Suppressor macrophage treated with lipopolysaccharide for 4 hours (primary cell): ENCODE results near the gene TMEM101.
"Not testable (repeated sequence)": the region's sequence is repeated elsewhere in the genome, so short reads cannot be mapped to it uniquely, and the experiment has no call there.

Experiments used
- DNase-seq: peaks from one replicate; pipeline ENCODE4 v3.0.0-alpha.2; 2020

TMEM101 gene

DNA sequence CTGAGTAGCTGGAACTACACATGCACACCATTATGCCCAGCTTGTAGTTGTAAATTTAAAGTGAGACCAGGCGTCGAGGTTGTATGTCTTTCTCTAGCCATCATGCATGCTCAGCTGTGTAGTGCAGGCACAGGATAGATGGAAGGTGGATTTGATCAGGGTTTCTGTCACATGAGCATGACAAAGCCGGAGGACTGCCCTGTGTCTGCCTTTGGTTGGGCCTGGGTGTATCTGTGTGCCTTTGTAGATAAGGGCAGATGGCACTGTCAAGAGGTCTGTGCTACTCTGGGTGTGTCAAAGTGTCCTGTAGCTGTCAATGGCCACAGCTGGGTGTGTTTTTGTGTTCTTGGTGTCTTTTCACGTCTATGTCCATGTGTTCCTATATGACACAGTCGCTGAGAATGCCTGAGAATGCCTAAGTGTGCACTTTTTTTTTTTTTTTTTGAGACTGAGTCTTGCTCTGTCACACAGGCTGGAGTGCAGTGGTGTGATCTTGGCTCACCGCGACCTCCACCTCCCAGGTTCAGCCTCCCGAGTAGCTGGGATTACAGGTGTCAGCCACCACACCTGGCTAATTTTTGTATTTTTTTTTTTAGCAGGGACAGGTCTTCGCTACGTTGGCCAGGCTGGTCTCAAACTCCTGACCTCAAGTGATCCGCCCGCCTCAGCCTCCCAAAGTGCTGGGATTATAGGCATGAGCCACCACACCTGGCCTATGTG lies 14.5 kb downstream of the TMEM101 start:
- no peak for DNase-seq

DNA sequence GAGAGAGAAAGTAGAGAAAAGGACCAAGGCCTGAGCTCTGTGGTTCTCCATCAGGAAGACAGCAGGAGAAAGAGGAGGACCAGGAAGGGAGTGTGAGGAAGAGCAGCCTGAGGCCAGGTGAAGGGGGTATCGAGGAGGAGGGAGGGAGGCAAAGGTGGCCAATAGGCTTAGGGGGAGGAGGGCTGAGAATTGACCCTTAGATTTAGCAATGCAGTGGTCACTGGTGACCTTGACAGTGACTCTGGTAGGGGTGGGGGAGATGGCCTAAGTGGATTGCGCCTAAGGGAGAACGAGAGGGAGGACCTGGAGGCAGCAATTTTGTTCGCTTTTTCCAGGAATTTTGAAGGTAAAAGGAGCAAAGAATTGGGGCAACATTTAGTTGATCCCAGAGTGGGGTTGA lies 15.7 kb downstream of the TMEM101 start:
- DNase-seq: no peak

- DNase-seq: peak; percentile 64
Measured at GRCh38 chr17:43998552-43998951, 16.2 kb downstream of the TMEM101 start.

DNA sequence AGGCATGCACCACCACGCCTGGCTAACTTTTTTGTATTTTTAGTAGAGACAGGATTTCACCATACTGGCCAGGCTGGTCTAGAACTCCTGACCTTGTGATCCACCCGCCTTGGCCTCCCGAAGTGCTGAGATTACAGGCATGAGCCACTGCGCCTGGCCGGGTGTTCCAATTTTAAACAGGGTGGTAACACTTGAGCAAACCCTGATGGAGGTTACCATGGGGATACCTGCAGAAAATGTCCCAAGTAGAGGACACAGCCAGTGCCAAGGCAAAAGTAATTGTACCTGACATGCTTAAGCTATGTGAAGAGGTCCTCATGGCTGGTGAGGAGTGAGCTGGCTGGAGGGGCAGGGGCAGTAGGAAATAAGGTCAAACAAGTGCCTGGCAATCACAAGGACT lies 17.6 kb downstream of the TMEM101 start:
- not testable (repeated sequence) for DNase-seq

- DNase-seq: no peak
Measured at GRCh38 chr17:43995150-43995471, 19.7 kb downstream of the TMEM101 start.

- peak; percentile 76 for DNase-seq
Measured at GRCh38 chr17:43994272-43995149, 20.3 kb downstream of the TMEM101 start.

DNA sequence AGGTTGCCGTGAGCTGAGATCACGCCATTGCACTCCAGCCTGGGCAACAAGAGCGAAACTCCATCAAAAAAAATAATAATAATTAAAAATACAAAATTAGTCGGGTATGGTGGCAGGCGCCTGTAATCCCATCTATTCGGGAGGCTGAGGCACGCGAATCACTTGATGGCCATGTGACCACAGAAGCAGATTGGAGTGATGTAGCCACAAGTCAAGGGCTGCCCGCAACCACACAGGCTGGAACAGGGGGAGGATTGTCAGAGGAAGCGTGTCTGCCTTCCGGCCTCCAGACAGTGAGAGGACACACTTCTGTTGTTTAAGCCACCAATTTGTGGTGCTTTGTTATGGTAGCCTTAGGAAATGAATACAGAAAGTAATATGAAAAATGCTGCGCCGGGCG lies 22.1 kb downstream of the TMEM101 start:
- no peak for DNase-seq

DNA sequence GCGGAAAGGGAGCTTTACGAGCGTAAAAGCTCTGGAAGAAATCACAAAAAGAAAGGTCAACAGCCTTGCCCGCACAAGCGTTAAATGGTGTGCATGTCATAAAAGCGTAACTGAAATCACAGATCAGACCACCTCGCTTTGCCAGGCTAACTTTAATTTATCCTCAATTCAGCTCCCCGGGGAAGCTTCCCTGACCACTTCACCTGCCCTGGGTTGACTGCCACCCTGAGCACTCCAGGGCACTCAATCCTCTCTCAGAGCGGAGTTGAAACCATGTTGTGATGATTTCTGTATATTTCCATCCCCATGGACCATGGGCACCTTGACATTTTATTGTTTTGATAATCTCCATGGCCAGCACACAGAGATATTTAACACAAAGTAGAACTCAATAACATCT lies 26.5 kb downstream of the TMEM101 start:
- DNase-seq: no peak

GRCh38 chr17:43987131-43988021 lies 27.4 kb downstream of the TMEM101 start:
- no peak for DNase-seq

DNA sequence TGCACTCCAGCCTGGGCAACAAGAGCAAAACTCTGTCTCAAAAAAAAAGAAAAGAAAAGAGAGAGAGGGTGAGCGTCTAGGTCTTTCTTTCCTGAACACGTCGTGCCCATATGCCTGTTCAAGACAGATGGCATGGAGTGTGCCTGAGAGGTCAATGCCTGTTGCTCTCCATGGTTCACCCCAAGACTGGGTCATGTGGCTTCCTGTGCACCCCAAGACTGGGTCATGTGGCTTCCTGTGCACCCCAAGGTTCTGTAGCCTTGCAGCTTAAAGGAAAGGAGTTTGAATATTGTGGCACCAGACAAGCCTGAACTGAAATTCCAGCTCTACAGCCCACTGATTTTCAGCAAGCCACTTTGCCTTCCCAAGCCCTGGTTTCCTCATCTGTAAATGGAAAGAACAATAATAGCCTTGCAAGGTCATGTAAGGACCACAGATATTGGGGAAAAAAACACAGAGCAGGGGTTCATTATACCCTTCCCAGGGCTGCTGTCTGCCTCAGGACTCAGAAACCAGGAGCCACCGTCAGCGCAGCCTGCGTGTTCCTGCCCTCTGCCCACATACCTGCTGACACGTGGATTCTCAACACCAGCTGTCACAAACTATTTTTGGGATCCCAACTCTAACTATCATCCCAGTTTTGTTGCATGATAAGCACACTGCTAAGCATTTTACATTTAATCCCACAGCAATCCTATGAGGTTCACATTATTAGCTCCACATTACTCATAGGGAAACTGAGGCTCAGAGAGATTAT lies 28.4 kb downstream of the TMEM101 start:
- no peak for DNase-seq

GRCh38 chr17:43984521-43984920 lies 30.2 kb downstream of the TMEM101 start:
- no peak for DNase-seq

- no peak for DNase-seq
Measured at GRCh38 chr17:43983515-43984411, 31.0 kb downstream of the TMEM101 start.

DNA sequence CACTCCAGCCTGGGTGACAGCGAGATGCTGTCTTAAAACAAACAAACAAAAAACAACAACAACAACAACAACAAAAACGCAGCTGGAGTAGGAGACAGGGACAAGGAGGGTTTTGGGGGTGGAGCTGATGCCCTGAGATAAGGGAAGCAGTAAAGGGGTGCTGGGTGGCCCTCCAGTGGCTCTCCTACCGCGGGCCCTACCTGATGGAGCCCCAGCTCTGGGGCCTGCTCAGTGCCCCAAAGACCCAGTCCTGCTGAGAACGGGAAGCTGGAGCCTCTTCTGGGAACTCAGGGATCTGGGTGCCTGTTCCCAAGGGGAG lies 31.6 kb downstream of the TMEM101 start:
- DNase-seq: no peak

DNA sequence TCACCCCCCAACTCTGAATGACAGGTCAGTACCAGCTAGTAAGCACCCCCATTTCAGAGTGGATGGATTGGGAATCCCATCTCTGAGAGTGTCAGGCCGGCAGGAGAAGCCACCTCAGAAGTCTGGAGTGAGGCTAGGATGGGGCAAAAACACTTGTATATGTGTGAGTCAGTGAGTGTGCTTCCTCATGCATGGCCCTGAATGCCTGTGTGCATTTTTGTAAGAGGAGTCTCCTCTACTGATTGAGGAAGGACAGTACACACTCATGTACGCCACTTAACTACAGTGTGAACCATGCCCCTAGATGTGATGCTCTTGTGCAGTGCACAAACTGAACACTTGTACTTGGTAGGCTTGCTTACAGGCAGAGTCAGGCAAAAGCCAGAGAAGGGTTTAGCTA lies 32.6 kb downstream of the TMEM101 start:
- DNase-seq: no peak

GRCh38 chr17:43979671-43980070 lies 35.1 kb downstream of the TMEM101 start:
- DNase-seq: no peak

DNA sequence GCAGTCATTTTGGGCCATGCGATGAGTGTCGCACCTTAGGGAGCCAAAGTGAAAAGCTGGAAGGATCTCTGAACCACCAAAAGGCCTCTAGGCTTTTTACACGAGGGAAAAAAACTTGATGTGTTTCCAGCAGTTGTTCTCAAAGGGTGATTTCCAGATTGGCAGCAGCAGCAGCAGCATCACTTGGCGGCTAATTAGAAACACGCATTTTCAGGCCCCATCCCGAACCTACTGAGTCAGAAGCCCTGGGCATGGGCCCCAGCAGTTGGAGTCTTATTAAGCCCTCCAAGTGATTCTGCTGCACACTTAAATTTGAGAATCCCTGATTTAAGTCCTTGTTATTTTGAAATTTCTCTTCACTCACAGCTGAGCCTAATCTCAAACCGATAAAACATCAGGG lies 35.8 kb downstream of the TMEM101 start:
- DNase-seq: no peak

DNA sequence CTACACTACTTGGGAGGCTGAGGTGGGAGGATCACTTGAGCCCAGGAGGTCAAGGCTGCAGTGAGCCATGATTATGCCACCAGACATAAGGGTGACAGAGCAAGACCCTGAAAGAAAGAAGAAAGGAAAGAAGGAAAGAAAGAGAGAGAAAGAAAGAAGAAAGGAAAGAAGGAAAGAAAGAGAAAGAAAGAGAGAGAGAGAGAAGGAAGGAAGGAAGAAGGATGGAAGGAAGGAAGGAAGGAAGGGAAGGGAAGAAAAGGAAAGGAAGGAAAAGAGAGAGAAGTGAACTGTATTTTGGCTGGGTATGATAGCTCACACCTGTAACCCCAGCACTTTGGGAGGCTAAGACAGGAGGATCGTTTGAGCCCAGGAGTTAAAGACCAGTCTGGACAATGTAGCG lies 36.7 kb downstream of the TMEM101 start:
- DNase-seq: no peak

- DNase-seq: no peak
Measured at GRCh38 chr17:43976963-43977837, 37.6 kb downstream of the TMEM101 start.

- no peak for DNase-seq
Measured at GRCh38 chr17:43975898-43976297, 38.9 kb downstream of the TMEM101 start.

DNA sequence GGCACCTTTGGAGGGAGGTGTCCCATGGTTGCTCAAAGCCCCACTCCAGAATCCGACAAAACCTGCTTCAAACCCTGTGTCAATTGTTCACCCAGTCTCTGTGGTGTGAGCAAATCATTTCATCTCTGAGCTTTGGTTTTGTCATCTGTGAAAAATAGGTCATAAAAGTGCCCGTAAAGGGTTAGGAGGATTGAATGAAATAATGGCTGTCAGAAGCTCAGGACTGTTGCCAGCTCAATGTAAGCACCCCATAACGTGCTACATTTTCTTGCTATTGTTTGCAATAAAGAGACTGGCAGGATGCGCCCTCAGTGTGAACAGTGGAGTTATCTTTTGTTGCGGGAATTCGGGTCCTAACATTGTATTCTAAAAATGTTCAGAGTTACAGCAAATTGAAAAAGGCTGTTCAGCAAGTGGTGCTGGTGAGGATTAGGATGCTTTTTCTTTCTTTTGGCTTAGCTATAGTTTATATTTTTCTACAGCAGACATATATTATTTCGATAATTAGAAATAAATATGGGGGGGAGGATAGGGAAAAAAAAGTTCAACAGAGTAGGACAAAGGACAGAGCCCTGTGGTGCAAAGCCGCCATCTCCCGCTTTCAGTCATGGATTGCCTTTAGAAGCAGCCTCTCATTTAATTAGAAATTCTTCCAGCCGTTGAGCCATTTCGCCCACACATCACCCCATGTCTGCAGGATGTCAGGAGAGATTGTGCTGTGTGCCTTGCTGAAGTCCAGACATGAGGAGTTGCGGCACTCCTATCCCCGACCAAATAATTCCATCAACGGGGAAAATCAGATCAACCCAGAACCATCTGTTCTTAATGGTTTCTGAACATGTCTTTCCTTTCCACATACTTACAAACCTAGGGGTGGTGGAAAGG lies 40.1 kb downstream of the TMEM101 start:
- no peak for DNase-seq
